H1 (cell line): Measurements from ENCODE around the gene MEIS3. TPM values are rescaled to one million over a fixed set of nuclear protein-coding genes. Genes with fewer than 3 reads are reported as not detected.

Experiments used
- BRCA1 ChIP-seq: IDR thresholded peaks from 2 replicates; pipeline ENCODE4 v1.6.1; 2012; ENCODE audit warnings: low read depth, low read length, improper control_type of control experiment
- CEBPB ChIP-seq: IDR thresholded peaks from 2 replicates; pipeline ENCODE4 v1.6.1; 2012; ENCODE audit warnings: low read depth, low read length
- CHD7 ChIP-seq: fragments of 300-600 bp; sonication (generic); IDR thresholded peaks from 2 replicates; pipeline ENCODE4 v1.7.1; 2012; ENCODE audit warnings: low read length, moderate library complexity, mild to moderate bottlenecking, inconsistent platforms; ENCODE audit not compliant: insufficient replicate concordance
- CREB1 ChIP-seq: IDR thresholded peaks from 2 replicates; pipeline ENCODE4 v1.6.1; 2012; ENCODE audit warnings: inconsistent platforms
- GTF2F1 ChIP-seq: IDR thresholded peaks from 2 replicates; pipeline ENCODE4 v1.6.1; 2012; ENCODE audit warnings: low read depth, low read length, improper control_type of control experiment, borderline replicate concordance
- HDAC2 ChIP-seq, 2 experiments: fragments of 300-600 bp in 1 of 2; sonication (generic) in 1 of 2; IDR thresholded peaks; 2 replicates each; pipeline ENCODE4 v1.6.1; 2011 to 2012; ENCODE audit warnings: low read depth in 2 of 2, low read length in 2 of 2, mild to moderate bottlenecking in 2 of 2, moderate library complexity in 2 of 2, borderline replicate concordance in 1 of 2, inconsistent platforms in 1 of 2
- MAX ChIP-seq: IDR thresholded peaks from 2 replicates; pipeline ENCODE4 v1.6.1; 2012; ENCODE audit warnings: inconsistent platforms
- NANOG ChIP-seq: IDR thresholded peaks from 2 replicates; pipeline ENCODE4 v1.6.1; 2011; ENCODE audit warnings: low read length, low read depth, mild to moderate bottlenecking, inconsistent platforms; ENCODE audit not compliant: insufficient read depth, poor library complexity, severe bottlenecking
- SIX5 ChIP-seq: IDR thresholded peaks from 2 replicates; pipeline ENCODE4 v1.6.1; 2011; ENCODE audit warnings: mild to moderate bottlenecking, low read depth, low read length
- polyA plus RNA-seq, 7 experiments: library from polyadenylated mRNA; depleted of rRNA in 3 of 7; stranded (reverse) in 5 of 7; unstranded in 2 of 7; fragments of >200 nt in 5 of 7; fragments of 200-250 nt in 2 of 7; gene quantifications; 1 replicate in 5 of 7; 2 replicates in 1 of 7; 4 replicates in 1 of 7; pipeline versions ENCODE4 v1.2.1 to v1.2.3, GENCODE V29; 2011 to 2013; ENCODE audit warnings: missing spikeins in 2 of 7, mixed read lengths in 2 of 7
- total RNA-seq: library from RNA; stranded (reverse); fragmentation: NEBNext Ultra II Directional; extraction: Animal tissue kit (Norgen Biotek cat#: 25700); gene quantifications from 2 replicates; pipeline ENCODE4 v1.2.1, GENCODE V29; 2021

The MEIS3 gene
- total and polyA plus RNA-seq, 2 of the 8 experiments (the other 6 are each of a cell fraction or from before 2014, with no cell fraction given), result 24.5 to 28.2 TPM

GRCh38 chr19:47405197-47405550, 14.2 kb downstream of the MEIS3 start (continued):
- TF ChIP-seq CREB1, result no peak
- TF ChIP-seq BRCA1, result no peak
- no peak for TF ChIP-seq CEBPB
- no peak for TF ChIP-seq NANOG
- TF ChIP-seq SIX5, result no peak
- TF ChIP-seq GTF2F1, result no peak
- no peak for TF ChIP-seq HDAC2 (IDR thresholded peaks at IDR 0.05; ENCODE audit: borderline replicate concordance in 1 of 2, low read depth in 2 of 2, low read length in 2 of 2)
- TF ChIP-seq CHD7, result no peak
- TF ChIP-seq MAX, result no peak
